Keratinocyte (primary cell): ENCODE measurements around the gene UNG.

Experiments used
- CTCF ChIP-seq, 3 experiments: IDR thresholded peaks in 1 of 3; conservative IDR thresholded peaks in 1 of 3; optimal IDR thresholded peaks in 1 of 3; 2 replicates in 2 of 3; 3 replicates in 1 of 3; pipeline versions ENCODE3 to v1.5.1; 2011; ENCODE audit warnings: low read length in 3 of 3, mild to moderate bottlenecking in 3 of 3, moderate library complexity in 2 of 3, control low read depth in 1 of 3, inconsistent platforms in 1 of 3; ENCODE audit not compliant: insufficient read depth in 2 of 3; ENCODE audit errors: extremely low read depth in 1 of 3
- EZH2 ChIP-seq: IDR thresholded peaks from one replicate; pipeline ENCODE4 v1.6.1; 2012; ENCODE audit warnings: inconsistent platforms, mild to moderate bottlenecking, low read length, moderate library complexity

DNA sequence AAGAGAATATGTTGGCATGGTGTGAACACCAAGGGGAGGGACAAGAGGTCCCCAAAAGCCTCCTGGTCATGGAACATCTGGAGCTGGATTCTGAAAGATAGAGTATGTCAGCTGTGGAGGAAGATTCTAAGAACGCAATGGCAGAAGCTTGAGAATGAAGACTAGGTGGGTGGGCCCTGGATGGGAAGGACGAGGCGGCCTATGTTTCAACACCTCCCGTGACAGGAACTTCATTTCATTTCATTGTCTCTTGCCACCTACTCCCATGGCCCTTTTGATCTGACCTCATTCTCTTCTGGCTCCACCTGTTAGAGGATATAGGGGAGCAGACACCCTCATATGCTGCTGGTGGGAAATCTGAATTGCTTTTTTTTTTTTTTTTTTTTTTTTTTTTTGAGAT is 3.3 kb downstream of the UNG start:
- TF ChIP-seq CTCF (optimal IDR thresholded peaks at IDR 0.05 in 1 of 3, IDR thresholded peaks at IDR 0.05 in 1 of 3, conservative IDR thresholded peaks at IDR 0.05 in 1 of 3; ENCODE audit: extremely low read depth in 1 of 3, insufficient read depth in 2 of 3, low read length in 3 of 3) (no peak), EZH2 (no peak)
